GM21576 (cell line): ENCODE data around the gene MTHFSD.

Source experiments
- ATAC-seq: cut with Tn5 transposase; IDR thresholded peaks from one replicate; pipeline ENCODE4 v1.9.1; 2021; ENCODE audit warnings: mild to moderate bottlenecking, moderate library complexity; ENCODE audit not compliant: unreplicated experiment

The MTHFSD gene

GRCh38 chr16:86515413-86515776, 39.6 kb downstream of the MTHFSD start:
- no peak for ATAC-seq

DNA sequence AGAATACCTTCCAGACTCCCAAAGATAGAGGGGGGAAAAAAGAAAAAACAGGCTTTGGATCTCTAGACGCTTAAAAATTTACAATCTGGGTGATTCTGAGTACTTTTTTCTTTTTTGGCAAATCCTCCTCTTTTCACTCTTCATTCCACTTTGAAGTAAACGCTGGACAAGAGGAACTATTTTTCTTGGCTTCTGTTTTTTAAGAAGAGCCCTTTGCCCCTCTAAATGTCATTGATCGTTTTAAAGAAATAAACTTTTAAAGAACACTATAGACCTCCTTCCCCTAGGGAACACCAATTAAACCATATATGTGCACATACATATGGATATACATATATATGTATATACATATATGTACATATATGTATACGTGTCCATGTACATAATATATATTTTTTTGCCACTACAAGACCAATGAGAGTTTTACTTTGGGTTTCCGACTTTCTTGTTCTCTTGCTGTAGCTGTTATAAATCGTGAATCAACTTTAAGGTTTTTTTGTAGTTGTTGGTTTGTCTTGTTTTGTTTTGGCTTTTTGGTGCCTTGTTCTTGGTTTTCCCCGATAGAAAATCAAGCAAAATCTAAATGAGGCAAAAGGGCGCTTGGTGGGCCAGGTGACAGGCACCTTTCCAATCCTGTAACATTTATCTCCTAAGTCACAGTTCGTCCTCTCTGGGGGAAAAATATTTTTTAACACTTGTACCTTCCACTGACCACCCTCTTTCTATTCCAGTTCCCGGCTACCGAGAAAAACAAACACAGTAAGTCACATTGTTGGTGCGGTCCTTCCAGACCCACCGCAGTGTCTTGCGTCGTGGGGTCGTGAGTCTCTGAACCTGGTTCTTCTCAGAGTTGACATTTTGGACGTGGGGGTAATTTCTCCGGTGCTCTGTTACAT, 40.3 kb downstream of the MTHFSD start:
- no peak for ATAC-seq

DNA sequence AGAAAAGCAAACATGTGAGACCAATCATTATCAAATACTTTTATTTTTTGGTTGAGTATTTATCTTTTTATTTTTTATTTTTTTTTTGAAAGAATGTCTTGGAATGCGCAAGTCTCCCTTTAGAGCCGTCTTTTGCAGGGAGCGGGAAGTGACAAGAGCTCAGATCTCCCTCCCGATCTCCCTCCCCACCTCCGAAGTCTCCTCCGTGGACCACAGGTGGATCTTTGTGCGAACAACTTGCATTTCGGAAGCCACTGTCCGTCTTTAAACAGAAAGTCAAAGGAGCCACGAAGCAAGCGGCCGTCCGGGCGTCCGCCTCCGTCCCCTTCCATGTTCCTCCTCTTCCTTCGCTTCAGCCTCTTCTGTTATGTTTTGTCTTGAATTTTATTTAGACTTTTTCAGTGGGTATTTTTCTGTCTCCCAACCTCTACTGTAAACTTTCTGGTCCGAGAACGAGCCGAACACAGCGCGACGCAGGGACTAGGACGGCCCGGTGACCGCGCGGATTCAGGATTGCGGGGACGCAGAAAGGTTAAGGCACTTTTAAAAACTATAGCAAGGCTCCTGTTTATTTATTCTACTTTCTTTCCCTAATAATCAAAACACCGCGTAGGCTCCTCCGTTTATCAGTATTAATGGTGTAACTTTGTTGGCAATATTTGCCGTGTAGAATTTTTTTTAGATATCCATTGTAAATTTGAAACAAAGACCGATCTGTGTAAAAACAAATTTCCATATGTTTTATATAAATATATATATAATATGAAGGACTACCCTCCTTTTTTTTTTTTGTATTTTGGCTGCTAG, 41.4 kb downstream of the MTHFSD start:
- ATAC-seq, result no peak

- no peak for ATAC-seq
Observed at GRCh38 chr16:86512860-86513470, 42.1 kb downstream of the MTHFSD start.

- no peak for ATAC-seq
Observed at GRCh38 chr16:86512301-86512859, 42.7 kb downstream of the MTHFSD start.

DNA sequence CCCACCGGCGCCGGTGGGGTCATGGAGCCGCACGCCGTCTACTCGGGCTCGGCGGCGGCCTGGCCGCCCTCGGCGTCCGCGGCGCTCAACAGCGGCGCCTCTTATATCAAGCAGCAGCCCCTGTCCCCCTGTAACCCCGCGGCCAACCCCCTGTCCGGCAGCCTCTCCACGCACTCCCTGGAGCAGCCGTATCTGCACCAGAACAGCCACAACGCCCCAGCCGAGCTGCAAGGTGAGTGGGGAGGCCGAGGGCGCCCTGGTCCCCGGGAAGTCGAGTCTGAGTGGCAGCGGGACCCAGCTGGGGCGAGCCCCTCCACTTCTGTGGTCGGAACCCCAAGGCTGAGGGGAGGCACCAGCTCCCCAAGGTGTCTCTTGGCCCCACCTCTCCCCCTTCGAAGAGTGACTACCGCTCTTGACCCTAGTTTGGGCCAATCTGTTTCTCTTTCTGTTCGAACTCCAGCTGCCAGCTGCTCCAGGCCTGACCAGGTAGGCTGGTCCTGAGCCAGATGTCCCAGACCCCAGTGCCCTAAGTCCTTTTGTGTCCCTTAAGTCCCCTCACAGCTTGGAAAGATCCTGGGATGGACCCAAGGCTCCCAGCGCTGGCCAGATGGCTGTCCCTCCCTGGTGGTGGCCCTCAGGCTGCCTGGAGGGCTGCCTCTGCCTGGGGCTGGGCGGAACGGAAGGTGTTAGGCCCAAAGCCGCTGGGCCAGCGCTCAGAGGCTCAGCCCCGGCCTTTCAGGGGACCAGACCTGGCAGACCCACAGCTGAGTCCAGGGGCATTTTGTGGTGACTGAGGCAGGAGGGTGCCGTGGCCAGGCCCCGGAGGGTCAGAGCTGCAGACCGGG, 43.5 kb downstream of the MTHFSD start:
- ATAC-seq, result no peak

GRCh38 chr16:86510465-86511261, 44.4 kb downstream of the MTHFSD start, which contains the start of gene FOXF1:
Gene FOXF1 (plus strand): TSS chr16:86510527. CDS start chr16:86510570, 43 bp downstream.
- ATAC-seq, result no peak

- no peak for ATAC-seq
Observed at GRCh38 chr16:86509759-86510464, 45.1 kb downstream of the MTHFSD start.

GRCh38 chr16:86508947-86509758, 45.9 kb downstream of the MTHFSD start:
- ATAC-seq, result no peak

DNA sequence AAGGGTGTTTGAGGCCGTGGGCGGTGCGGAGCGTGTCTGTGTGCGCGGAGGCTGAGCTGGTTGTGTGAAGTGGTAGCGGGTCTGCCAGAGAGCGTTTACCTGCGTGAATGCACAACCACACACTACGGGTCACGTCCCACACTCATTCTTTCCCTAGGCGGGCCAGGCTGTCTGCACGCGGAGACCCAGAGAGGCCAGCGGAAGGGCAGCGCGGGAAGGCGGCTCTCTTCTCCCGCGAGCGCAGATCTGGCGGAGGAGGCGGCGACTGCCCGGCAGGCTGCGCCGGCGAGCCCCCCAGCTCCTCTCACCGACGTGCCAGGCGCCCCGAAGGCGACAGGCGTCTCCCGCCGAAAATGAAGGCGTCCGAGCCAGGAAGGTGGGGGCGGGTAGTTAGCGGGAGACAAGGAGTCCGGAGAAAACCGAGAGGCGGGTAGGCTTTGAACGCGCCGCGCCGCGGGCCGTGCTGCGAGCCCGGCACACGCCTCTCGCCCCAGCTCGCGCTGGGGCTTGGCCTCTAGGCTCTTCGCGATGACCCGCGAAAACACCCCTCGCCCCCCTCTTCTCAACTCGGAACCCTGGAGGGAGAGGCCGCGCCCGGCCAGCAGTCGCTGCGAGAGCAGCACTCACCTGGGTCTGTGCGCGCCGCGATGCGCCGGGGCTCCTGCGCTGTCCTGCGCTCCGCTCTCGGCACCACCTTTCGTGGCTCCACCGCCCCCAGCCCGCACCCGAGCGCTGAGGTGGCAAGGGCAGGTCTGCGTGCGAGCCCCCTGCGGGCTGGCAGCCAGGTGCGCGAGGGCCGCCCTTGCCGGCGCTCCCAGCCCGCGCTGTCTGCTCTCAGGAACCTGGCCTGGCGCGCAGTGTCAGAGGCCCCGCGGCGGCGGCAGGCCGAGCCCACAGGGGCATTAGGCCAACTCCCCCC, 46.7 kb downstream of the MTHFSD start:
- ATAC-seq, result no peak

- no peak for ATAC-seq
Observed at GRCh38 chr16:86507173-86508027, 47.6 kb downstream of the MTHFSD start.

GRCh38 chr16:86505899-86506864, 48.9 kb downstream of the MTHFSD start:
- no peak for ATAC-seq

GRCh38 chr16:86505185-86505898, 49.7 kb downstream of the MTHFSD start:
- ATAC-seq, result no peak
